Panc1 (cell line): Measurements from ENCODE around the gene CBR4. TPM values are rescaled to one million over a fixed set of nuclear protein-coding genes. Genes with fewer than 3 reads are reported as not detected.

Experiments
- ATAC-seq: fragments of 200-7000 bp; cut with Tn5 transposase; 2 replicates; pipeline ENCODE4 v1.9.1; 2020; ENCODE audit warnings: mild to moderate bottlenecking, moderate library complexity
- BruUV-seq: library from RNA; stranded (reverse); fragments of 400-500 nt; replicated peaks from 2 replicates; lab custom pipeline; 2021; lab: Mats Ljungman, UMichigan
- CTCF ChIA-PET: fragments of 300-600 bp; sonication (Branson Sonifier 250); formaldehyde crosslinking; loops from one replicate; lab custom pipeline; 2022; ENCODE audit warnings: antibody characterized with exemption; lab: Charles Lee
- POLR2A ChIA-PET: fragments of 300-600 bp; sonication (Branson Sonifier 250); formaldehyde crosslinking; loops from one replicate; lab custom pipeline; 2022; ENCODE audit warnings: antibody characterized with exemption; lab: Charles Lee
- DNase-seq: peaks from one replicate; pipeline ENCODE4 v3.0.0-alpha.2; 2010; ENCODE audit warnings: low read depth, low spot score
- H3K27ac ChIP-seq: 2 replicates; pipeline ENCODE4 v1.5.1; 2011; ENCODE audit warnings: mild to moderate bottlenecking, low read length, inconsistent platforms
- H3K27me3 ChIP-seq: fragments of 200-500 bp; sonication (Bioruptor generic); 2 replicates; pipeline ENCODE4 v1.6.0; 2014; ENCODE audit warnings: low read length, inconsistent platforms; ENCODE audit not compliant: control insufficient read depth, insufficient read depth
- H3K36me3 ChIP-seq: fragments of 200-500 bp; sonication (Bioruptor generic); 2 replicates; pipeline ENCODE4 v1.5.1; 2014; ENCODE audit warnings: inconsistent platforms, mild to moderate bottlenecking, low read length, moderate library complexity; ENCODE audit not compliant: control insufficient read depth, insufficient read depth
- H3K4me1 ChIP-seq: 2 replicates; pipeline ENCODE4 v1.5.1; 2011; ENCODE audit warnings: inconsistent platforms, mild to moderate bottlenecking, low read length, moderate library complexity; ENCODE audit not compliant: control insufficient read depth, insufficient read depth
- H3K4me3 ChIP-seq, 2 experiments: 2 replicates each; pipeline ENCODE4 v1.5.1; 2011 to 2012; ENCODE audit warnings: low read depth in 2 of 2, low read length in 2 of 2, mild to moderate bottlenecking in 2 of 2, inconsistent platforms in 1 of 2, moderate library complexity in 1 of 2
- H3K9me3 ChIP-seq: fragments of 200-500 bp; sonication (Bioruptor generic); 2 replicates; pipeline ENCODE4 v1.5.1; 2014; ENCODE audit warnings: low read depth, mild to moderate bottlenecking, inconsistent platforms, low read length, moderate library complexity; ENCODE audit not compliant: control insufficient read depth, insufficient read depth
- POLR2AphosphoS5 ChIP-seq: IDR thresholded peaks from 2 replicates; pipeline ENCODE4 v1.6.1; 2012; ENCODE audit warnings: mild to moderate bottlenecking, low read depth, low read length, moderate library complexity
- SIN3A ChIP-seq: IDR thresholded peaks from 2 replicates; pipeline ENCODE4 v1.6.1; 2012; ENCODE audit warnings: low read depth, mild to moderate bottlenecking, low read length, moderate library complexity, borderline replicate concordance; ENCODE audit not compliant: insufficient read depth
- TCF7L2 ChIP-seq: IDR thresholded peaks from 2 replicates; pipeline ENCODE4 v1.6.1; 2011; ENCODE audit warnings: mild to moderate bottlenecking, low read depth, low read length, inconsistent platforms
- in situ Hi-C: cut with HindIII; loops from 2 replicates; pipeline ENCODE4 v1.10.0; 2016; ENCODE audit warnings: low sequenced_read_pairs, low pct_unique_long_range_greater_than_20kb
- intact Hi-C: fragments of 100-400 bp; cut with micrococcal nuclease; formaldehyde crosslinking; loops from one replicate; pipeline ENCODE4 v1.10.0; 2022; ENCODE audit not compliant: unreplicated experiment
- total RNA-seq: library from RNA; stranded (reverse); gene quantifications from one replicate; pipeline ENCODE4 v1.2.1, GENCODE V29; 2021; ENCODE audit not compliant: unreplicated experiment
- TF ChIP-seq, protein P1 (sequence below): fragments of 450-650 bp; IDR thresholded peaks from 2 replicates; pipeline ENCODE4 v1.5.1; 2017; ENCODE audit warnings: mild to moderate bottlenecking
- TF ChIP-seq, protein P2 (sequence below), 2 experiments: IDR thresholded peaks; 2 replicates each; pipeline ENCODE4 v1.6.1; 2011 to 2012; ENCODE audit warnings: low read depth in 2 of 2, control low read depth in 1 of 2, low read length in 1 of 2, mild to moderate bottlenecking in 1 of 2, moderate library complexity in 1 of 2; ENCODE audit not compliant: insufficient read depth in 1 of 2

CBR4 gene
- total RNA-seq, 1 experiment from 2014 or later: 13.5 TPM

DNA sequence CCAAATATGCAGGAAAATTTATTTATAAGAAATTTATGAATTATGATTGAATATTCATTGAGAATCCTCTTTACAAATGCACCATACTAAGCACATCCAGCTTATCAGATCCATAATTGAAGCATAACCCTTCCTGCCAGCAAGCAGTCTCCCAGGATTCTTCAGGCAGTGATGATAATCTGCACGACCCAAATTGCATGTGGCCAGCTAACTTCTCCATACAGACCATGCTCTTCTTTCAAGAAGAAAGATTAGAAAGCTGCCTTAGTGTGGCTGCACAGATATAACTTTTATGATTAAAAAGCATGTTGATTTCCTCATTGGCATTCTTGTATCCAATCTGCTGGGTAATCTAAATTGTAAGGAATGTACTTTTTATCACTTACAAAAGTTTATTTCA lies 3.3 kb upstream of the CBR4 start:
- Histone ChIP-seq H3K27ac (no peak overlapping the region), H3K9me3 (no peaks in the 10 kb centered on the region), H3K36me3 (no peaks in the 10 kb centered on the region; the same call in 1 of the 2 replicates), H3K4me3 (no peak overlapping the region), H3K27me3 (no peaks in the 10 kb centered on the region), H3K4me1 (peaks cover 10% of the 10 kb centered on the region)
- ATAC-seq (no peak), DNase-seq (no peak)
- intact Hi-C loops: no loop called here
- no TSS peak for BruUV-seq
- TF ChIP-seq SIN3A: no peak
- TF ChIP-seq, protein P1, sequence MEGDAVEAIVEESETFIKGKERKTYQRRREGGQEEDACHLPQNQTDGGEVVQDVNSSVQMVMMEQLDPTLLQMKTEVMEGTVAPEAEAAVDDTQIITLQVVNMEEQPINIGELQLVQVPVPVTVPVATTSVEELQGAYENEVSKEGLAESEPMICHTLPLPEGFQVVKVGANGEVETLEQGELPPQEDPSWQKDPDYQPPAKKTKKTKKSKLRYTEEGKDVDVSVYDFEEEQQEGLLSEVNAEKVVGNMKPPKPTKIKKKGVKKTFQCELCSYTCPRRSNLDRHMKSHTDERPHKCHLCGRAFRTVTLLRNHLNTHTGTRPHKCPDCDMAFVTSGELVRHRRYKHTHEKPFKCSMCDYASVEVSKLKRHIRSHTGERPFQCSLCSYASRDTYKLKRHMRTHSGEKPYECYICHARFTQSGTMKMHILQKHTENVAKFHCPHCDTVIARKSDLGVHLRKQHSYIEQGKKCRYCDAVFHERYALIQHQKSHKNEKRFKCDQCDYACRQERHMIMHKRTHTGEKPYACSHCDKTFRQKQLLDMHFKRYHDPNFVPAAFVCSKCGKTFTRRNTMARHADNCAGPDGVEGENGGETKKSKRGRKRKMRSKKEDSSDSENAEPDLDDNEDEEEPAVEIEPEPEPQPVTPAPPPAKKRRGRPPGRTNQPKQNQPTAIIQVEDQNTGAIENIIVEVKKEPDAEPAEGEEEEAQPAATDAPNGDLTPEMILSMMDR: no peak
- TF ChIP-seq, protein P2, sequence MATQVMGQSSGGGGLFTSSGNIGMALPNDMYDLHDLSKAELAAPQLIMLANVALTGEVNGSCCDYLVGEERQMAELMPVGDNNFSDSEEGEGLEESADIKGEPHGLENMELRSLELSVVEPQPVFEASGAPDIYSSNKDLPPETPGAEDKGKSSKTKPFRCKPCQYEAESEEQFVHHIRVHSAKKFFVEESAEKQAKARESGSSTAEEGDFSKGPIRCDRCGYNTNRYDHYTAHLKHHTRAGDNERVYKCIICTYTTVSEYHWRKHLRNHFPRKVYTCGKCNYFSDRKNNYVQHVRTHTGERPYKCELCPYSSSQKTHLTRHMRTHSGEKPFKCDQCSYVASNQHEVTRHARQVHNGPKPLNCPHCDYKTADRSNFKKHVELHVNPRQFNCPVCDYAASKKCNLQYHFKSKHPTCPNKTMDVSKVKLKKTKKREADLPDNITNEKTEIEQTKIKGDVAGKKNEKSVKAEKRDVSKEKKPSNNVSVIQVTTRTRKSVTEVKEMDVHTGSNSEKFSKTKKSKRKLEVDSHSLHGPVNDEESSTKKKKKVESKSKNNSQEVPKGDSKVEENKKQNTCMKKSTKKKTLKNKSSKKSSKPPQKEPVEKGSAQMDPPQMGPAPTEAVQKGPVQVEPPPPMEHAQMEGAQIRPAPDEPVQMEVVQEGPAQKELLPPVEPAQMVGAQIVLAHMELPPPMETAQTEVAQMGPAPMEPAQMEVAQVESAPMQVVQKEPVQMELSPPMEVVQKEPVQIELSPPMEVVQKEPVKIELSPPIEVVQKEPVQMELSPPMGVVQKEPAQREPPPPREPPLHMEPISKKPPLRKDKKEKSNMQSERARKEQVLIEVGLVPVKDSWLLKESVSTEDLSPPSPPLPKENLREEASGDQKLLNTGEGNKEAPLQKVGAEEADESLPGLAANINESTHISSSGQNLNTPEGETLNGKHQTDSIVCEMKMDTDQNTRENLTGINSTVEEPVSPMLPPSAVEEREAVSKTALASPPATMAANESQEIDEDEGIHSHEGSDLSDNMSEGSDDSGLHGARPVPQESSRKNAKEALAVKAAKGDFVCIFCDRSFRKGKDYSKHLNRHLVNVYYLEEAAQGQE (IDR thresholded peaks at IDR 0.05; ENCODE audit: insufficient read depth in 1 of 2, low read depth in 2 of 2, low read length in 1 of 2): no peak
- no peak for TF ChIP-seq POLR2AphosphoS5
- TF ChIP-seq TCF7L2: no peak
- ChIA-PET CTCF (no interaction called here), POLR2A (no interaction called here)
- in situ Hi-C loops: no loop called here

DNA sequence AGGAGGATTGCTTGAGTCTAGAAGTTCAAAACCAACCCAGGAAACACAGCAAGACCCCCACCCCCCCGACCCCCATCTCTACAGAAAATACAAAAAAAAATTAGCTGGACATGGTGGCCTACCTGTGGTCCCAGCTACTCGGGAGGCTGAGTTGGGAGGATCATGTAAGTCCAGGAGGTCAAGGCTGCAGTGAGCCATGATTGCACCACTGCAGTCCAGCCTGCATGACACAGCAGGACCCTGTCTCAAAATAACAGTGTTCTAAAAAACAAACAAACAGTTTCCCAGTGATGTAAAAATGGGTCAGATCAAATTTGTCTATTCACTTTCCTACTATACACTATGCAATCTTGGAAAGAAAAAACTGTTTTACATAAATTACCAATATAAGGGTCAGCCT lies 2.0 kb upstream of the CBR4 start:
- DNase-seq: no peak
- TF ChIP-seq POLR2AphosphoS5 (no peak), TCF7L2 (no peak), SIN3A (no peak)
- TF ChIP-seq, protein P1: no peak
- TF ChIP-seq, protein P2 (IDR thresholded peaks at IDR 0.05; ENCODE audit: insufficient read depth in 1 of 2, low read depth in 2 of 2, low read length in 1 of 2): no peak
- intact Hi-C loops: no loop called here
- in situ Hi-C loops: no loop called here
- Histone ChIP-seq H3K27ac (no peak overlapping the region), H3K4me1 (peaks cover 11% of the 10 kb centered on the region), H3K27me3 (no peaks in the 10 kb centered on the region), H3K4me3 (no peak overlapping the region), H3K9me3 (no peaks in the 10 kb centered on the region), H3K36me3 (no peaks in the 10 kb centered on the region; the same call in 1 of the 2 replicates)
- ChIA-PET POLR2A (no interaction called here), CTCF (interaction anchor here (0.5 kb wide), 1 partner anchor 90 kb away, joined by 5 read pairs; no protein-coding TSS in a partner anchor)
- no TSS peak for BruUV-seq
- no peak for ATAC-seq
